Endothelial cell of umbilical vein (primary cell): ENCODE measurements around the gene GOLGA1.

Source experiments
- CTCF ChIP-seq, 2 donors: IDR thresholded peaks; 1 replicate in 1 of 2; 2 replicates in 1 of 2; pipeline ENCODE4 v1.5.1; 2011; ENCODE audit warnings: low read length in 2 of 2, mild to moderate bottlenecking in 2 of 2, moderate library complexity in 2 of 2, control low read depth in 1 of 2, inconsistent platforms in 1 of 2, low read depth in 1 of 2; ENCODE audit not compliant: insufficient read depth in 1 of 2; ENCODE audit errors: extremely low read depth in 1 of 2
- JUN ChIP-seq: IDR thresholded peaks from 2 replicates; pipeline ENCODE4 v1.6.1; 2011; ENCODE audit warnings: borderline replicate concordance, low read depth; ENCODE audit not compliant: insufficient read length, insufficient read depth
- POLR2AphosphoS5 ChIP-seq: IDR thresholded peaks from 2 replicates; pipeline ENCODE4 v1.6.1; 2012; ENCODE audit warnings: low read depth, mild to moderate bottlenecking, control low read depth, low read length, moderate library complexity; ENCODE audit not compliant: insufficient read depth

GRCh38 chr9:124887832-124888231 is 53.1 kb downstream of the GOLGA1 start:
- TF ChIP-seq CTCF (IDR thresholded peaks at IDR 0.05; ENCODE audit: extremely low read depth in 1 of 2, insufficient read depth in 1 of 2, low read depth in 1 of 2, low read length in 2 of 2) (no peak), POLR2AphosphoS5 (no peak), JUN (no peak)
